ENCODE results near the gene HDAC8.
"Not testable (repeated sequence)": the region's sequence is repeated elsewhere in the genome, so short reads cannot be mapped to it uniquely, and the experiment has no call there.

Gene HDAC8

DNA sequence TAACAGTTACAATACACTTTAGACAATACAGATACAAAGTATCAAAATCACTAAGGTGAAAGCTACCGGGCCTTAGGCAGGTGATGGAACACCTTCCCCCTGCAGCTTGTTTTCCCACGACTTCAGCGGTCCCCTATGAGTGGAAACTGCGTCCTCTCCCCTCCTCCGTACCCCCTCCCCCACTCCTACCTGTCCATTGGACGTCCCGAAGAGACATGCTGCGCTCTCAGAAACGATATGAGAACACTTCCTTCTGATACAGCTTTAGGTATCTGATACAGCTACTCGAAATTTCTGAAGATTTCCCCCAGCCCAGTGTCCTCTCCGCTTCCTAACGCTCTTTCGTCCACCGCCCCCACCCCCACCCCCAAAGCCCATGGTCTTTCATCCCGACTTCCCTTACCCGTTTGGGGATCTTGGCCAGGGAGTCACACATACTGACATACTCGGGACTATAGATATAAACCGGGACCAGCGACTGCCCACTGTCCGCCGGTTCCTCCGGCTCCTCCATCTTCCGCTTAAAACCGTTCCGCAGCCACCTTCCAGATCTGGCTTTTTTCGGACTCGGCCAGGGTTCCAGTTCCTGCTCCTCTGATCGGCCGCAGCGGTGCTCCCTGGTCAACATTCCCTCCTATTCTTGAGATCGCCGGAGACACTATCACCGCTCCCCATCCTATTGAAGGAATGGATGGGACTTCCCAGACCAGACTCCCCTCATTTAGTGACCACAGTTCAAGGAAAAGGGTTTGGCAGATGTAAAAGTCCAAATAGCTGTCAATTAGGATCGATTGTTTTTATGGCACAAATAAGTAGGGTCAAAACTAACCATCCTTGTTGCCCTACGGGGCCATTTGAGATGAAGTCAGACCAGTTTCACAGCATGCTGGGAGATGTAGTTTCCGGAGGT is at the start of gene HDAC8:
TSS of gene HDAC8 (minus strand) at position 596 of the 910 bp plus-strand sequence. CDS start at position 514, 82 bp downstream.
- peak; percentile 80 for DNase-seq

DNA sequence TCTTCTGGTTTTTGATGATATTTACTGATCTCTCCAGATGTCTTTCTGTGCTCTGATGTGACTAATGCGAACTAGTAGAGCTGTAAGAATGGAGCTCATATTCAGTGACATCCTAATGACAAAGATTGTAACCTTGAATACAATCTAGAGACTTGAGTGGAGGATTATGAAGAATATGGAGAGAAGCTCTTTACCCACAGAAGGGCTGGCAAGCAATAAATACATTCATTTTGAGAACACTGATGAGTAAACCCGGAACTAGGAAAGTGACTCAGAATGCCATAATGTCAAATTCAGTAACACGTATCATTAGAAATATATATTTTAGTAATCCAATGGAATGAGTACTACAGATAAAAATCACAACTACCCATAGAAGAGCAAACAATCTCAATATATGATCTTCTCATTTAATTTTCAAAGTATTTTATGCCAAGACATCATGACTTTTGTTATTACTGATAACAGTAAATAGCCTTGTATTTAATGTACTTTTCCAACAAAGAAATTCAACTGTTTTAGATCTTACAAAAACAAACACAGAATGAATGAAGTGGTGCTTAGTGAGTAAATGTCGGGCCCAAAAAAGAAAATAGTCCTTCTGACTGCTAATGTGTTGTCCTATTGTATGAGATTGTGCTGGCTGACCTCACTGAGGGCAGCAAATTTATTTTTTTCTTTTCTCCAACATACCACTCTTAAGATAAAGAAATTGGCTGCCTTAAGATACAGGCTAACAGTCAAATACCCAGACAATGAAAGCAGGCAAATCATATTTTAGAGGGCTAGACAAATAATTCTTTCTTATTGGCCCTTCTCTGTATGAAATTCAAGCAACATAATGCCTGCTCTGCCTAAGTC is 49.2 kb upstream of the HDAC8 start:
- DNase-seq, result no peak

DNA sequence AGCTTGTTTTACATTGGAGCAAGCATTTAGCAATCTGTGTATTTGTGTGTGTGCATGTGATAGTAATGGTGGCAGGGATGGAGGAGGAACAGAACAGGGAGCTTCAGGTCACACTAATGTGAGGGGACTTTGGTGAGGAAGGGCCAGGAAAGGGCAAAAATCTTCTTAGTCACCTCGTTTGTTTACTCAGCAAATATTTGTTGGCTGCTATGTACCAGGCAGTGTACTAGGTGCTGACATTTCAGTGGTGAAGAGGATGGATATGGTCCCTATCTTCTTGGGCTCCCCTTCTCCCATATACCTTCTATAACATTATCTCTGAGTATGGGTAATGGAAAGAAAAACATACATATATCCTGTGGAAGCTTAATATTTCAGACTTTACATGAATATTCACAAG is 48.5 kb upstream of the HDAC8 start:
- no peak for DNase-seq

DNA sequence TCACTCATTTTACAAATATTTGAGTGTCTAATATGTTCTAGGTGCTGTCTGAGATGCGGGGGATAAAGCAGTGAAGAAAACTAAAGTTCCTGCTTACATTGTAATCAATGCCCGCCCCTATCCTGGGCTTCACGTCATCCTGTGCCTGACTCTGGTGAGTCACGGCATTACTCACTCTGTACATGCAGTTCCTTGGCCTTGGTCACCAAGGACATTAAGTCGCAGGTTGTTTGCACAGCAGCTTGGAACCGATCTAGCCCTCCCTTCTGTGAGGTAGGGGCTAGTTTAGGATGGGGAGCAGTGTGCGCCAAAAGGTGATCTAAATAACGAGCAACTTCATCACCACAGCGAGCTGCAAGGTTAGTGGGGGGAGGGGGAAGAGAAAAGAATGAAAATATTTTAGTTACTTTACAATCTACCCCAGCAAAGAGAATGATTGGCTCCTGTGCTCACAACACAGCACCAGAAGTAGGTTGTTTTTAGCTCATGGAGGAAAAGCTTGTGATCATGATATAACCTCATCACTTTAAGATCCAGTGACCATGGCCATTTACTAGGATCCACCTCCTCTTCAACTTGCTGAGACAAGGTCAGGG is 48.0 kb upstream of the HDAC8 start:
- no peak for DNase-seq

DNA sequence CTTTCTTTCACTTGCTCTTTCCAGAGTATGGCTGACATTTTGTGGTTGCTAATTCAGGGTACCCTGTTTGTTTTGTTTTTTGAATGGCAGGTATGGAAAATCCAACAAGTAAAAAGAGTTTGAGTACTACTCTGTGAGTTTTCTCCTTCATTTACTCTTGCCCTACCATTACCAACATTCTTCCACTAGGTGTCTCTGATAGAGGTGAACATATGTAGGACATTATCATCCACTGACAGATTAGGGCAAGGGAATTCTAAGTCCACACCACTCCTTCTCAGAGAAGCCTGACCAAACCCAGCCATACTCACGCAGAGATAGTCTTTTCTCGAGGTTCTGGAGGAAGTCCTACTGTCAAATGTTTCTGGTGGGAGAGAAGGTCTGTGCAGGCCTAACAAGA is 36.7 kb upstream of the HDAC8 start:
- no peak for DNase-seq

DNA sequence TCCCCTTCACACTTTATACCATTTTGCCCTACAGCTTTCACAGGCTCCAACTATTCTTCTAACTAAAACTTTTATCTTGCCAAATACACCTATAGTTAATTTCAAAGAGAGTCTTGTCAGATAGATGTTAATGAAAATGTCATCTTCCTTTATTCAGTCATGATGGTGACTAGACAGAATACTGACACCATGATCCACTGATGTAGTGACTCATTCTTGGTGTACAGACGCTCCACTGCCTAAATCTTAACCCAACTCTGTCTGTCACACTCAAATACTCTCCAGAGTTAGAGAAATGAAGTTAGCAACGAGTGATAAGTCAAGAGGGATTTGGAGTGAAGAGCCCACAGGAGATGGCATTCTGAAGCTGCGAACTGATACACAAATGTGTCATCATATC is 32.1 kb upstream of the HDAC8 start:
- no peak for DNase-seq

DNA sequence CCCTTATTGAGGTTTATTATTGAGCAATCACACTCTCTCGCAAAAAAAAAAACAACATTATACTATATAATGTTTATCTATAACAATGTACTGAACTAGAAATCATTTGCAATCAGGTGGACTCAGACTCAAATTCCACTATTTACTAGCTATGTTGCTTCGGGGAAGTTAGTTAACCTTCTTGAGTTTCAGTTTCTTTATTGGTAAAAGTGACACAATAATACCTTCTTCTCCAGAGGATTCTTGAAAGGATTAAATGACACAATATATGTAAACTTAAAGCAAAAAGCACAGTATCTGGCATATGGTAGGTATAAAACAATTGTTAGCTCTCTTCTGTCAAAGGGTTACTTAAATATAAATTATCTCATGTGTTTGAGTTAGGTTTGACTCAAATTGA is 31.5 kb upstream of the HDAC8 start:
- DNase-seq, result no peak

DNA sequence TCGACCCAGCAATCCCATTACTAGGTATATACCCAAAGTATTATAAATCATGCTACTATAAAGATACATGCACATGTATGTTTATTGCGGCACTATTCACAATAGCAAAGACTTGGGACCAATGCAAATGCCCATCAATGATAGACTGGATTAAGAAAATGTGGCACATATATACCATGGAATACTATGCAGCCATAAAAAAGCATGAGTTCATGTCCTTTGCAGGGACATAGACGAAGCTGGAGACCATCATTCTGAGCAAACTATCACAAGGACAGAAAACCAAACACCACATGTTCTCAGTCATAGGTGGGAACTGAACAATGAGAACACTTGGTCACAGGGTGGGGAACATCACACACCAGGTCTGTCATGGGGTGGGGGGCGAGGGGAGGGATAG is 18.4 kb upstream of the HDAC8 start:
- not testable (repeated sequence) for DNase-seq

DNA sequence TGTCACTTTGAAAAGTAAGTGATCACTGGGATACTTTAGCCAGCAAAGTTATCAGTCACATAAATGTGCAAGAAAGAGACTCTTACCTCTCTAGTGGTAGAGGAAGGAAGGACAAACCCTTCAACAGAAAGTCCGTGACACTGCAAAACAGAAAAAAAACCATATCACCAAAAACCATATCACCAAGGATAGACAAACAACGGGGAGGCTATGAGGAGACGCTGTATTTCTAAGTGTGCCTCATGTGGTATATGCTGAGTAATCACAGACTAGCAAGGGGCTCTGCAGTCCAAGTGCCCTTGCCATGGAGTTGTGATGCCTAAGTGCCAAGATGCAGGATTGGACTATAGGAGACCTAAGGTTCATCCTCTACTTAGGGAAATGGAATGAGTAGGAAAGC is 11.5 kb upstream of the HDAC8 start:
- DNase-seq, result no peak

DNA sequence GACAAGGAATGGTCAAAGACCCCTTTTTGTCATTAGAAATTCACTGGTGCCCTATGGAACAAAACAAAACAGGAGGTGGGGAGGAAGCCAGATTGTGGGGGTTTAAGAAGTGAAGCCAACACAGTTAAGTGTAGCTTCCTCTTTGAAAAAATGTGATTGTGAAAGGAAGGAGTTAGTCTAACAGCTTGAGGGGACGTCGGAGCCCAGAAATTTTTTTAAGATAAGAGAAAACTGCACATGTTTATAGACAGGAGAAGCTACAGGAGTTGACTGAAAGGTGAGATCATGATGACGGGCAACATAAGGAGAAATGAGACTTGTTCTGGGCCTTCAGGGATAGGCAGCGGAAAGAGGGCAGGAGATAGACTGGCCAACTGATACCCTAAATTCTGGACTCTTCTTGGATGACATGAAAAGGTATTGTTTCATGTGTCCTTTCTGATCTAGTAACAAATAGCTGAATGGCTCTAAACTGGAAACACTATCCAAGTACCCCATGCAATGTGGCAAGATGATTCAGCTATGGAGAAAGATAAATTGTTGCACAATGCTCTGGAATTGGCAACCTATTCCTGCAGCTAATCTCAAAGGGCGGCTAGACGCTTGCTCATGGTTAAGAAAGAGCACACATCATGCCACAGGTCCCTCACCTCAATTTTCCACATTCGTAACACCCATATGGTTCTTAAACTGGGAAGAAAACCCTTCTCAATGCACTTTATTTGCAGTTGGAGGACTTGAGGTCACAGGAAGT is 3.7 kb upstream of the HDAC8 start:
- no peak for DNase-seq

DNA sequence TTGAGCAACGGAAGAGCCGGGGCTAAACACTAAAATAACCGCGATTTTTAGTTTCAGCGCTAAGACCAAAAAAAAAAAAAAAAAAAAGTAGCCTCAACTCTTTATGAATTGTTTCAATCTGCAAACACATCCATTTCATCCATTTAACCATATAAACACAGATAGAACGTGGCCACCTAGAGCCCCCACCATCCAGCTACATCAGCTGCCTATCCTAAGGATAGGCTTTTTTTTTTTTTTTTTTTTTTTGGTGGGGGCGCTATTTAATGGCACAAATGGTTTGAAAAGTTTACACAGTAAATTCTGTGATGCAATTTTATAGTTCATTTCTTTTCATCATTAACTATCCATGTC is 492 bp upstream of the HDAC8 start:
- DNase-seq, result no peak

DNA sequence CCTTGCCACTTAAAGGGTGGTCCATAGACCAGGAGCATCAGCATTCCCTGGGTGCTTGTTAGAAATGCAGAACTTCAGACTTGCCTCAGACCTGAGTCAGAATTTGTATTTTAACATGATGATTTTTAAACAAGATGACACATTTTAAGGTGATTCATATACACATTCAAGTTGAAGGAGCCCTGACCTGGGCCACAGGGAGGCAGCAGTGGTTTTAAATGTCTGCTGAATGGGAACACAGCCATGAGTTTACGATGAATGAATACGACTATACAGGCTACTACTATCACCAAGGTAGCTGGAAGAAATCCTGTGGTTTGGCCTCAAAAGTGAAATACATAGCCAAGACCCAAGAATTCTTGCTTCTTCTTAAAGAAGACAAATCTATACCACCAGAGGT is 2.9 kb downstream of the HDAC8 start:
- DNase-seq, result no peak

DNA sequence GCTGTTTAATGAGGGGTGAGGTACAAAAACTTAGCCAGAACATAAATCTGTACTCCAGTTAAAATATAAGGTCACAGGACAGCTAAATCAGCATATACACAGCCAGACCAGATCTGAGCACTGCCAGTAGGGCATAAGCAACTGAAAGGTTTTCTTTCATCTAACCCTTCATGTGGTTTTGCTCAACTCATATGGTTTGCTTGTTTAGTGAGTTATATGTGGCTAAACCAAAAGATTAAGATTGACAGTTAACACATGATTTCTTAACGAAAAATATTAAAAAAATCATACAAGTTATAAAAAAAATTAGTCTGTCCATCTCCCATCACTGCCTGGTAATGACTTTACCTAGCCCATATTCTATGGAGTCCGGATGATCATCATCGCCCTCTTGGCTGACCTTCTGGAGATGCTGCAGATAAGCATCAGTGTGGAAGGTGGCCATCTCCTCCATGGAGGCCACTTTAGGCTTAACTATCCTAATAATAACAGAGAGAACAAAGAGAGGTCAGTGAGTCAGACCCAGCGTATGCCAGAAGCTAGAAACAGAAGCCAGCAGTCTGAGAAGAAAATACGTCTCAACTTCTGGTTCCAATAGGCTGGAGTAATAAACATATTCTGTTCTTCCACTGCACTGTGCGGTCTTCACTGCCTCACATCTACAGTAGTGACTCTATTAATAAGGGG is 4.1 kb downstream of the HDAC8 start:
- DNase-seq, result no peak

DNA sequence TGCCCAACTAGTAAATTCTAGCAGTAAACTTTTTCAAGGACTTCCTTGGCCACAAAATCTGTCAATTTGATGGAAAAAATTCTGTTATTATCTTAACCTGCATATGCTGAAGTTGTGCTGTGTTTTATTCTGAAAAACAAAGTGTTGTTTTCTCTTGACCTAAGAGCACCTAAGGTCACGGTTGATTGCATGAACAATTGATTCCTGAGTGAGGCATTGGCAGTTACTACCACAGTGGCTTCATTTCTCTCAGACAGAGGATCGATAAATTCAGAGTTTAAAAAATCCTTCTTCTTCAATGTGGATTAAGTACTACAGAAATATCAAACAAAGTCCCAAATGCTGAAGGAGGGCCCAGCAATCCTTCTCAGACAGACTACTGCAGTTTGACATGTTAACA is 6.2 kb downstream of the HDAC8 start:
- no peak for DNase-seq

DNA sequence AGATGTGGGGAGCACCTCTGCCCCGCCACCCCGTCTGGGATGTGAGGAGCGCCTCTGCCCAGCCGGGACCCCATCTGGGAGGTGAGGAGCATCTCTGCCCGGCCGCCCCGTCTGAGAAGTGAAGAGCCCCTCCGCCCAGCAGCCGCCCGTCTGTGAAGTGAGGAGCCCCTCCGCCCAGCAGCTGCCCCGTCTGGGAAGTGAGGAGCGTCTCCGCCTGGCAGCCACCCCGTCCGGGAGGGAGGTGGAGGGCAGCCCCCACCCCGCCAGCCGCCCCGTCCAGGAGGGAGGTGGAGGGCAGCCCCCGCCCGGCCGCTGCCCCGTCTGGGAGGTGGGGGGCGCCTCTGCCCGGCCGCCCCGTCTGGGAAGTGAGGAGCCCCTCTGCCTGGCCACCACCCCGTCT is 13.0 kb downstream of the HDAC8 start:
- DNase-seq, result not testable (repeated sequence)

DNA sequence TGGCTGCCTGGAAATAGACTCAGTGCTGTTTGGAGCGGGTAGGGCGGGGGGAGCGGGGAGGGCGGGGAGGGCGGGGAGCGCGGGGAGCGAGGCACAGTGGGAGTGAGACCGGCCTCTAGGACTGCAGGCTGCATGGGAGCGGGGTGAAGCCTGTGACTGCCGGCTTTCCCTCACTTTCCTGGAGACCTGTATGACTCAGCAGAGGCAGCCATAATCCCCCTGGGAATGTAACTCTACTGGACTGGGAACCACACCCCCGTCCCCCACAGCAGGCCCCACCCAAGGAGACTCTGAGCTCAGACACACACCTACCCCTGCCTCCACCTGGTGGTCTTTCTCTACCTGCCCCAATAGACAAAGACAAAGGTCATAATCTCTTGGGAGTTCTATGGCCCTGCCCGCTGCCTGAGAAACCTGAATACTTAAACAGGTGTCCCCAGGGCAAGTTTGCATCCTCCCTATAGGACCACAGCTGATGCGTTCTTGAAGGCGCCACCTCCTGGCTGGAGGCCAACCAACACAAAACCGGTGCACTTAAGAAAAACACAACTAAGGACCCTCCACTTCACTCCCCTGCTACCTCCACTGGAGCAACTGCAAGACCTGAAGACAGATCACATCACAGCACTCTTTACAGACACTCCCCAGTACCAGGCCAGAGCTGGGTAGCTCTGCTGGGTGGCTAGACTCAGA is 18.0 kb downstream of the HDAC8 start:
- no peak for DNase-seq

DNA sequence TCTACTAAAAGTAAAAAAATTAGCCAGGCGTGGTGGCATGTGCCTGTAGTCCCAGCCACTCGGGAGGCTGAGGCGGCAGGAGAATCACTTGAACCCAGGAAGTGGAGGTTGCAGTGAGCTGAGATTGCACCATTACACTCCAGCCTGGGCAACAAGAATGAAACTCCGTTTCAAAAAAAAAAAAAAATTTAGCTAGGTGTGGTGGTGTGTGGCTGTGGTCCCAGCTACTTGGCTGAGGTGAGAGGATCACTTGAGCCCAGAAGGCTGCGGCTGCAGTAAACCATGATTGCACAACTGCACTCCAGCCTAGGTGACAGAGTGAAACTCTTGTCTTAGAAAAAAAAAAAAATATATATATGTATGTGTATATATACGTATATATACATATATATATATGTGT is 20.2 kb downstream of the HDAC8 start:
- not testable (repeated sequence) for DNase-seq

DNA sequence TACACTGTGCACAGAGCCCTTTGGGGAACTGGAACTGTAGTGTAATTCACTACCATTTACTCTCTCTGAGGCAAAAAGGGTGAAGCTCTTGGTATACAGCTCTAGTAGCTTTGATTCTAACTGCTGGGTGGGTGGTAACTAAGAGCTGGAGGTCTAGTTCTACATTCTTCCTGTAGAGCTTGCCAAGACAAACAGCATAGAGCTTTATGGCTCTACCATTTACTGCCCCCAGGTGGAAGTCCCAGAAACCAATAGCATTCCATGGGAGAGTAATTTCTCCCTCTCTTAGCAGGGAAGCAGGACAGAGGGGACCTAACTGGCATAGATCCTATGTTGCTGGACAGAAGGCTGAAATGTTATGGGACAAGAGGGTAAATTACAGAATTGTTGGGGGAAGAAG is 26.7 kb downstream of the HDAC8 start:
- DNase-seq, result no peak

DNA sequence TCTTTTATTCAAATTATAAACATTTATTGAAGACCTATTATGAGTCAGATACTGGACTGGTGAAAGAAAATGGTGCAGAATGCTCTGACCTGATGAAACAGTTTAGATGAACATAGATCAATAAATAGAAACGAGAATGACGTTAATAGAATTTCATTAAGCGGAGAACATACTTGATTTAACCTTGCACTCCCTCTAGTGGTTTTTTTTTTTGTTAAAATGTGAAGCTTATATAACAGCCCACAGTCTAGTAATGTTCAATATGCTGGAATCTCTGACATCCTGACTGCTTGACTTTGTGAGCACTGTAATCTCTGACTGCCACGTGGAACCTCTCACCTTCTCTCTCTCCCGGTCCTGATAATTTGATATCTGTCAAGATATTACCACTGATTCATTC is 32.3 kb downstream of the HDAC8 start:
- peak; percentile 15 for DNase-seq

DNA sequence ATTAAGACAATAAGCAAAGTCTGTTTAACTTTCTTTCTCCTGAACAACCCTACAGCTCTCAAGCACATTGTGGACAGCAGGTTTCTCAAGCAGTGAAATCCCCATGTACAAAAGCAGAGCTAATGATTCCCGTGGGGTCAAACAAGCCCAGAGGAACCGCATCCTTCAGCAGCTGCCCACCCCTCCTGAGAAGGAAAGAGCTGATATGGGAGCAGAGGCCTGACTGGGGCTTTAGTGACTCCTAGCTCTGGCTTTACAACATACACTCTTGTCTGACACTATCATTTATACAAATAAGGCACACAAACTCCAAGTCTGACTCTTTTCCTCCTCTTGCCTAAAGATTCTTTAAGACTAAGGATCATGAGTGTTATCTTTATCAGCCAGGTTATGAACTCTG is 32.8 kb downstream of the HDAC8 start:
- DNase-seq, result no peak

DNA sequence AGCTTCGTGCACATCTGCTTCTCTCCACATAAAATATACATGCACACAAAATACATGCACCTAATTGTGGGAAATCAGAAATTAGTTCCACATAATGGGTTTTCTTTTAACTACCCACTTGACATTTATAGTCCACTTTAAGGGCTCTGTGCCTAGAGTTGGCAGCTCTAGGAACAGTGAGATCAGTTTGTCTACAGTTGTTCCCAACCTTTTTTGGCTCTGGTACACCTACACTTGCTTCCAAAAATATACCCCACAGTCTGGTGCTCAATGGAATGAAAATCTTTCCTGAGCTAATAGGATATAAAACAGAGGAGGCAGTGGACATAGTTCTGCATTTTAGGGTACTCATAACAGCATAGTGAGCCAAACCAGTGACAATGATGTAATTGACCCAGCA is 36.1 kb downstream of the HDAC8 start:
- DNase-seq, result no peak

DNA sequence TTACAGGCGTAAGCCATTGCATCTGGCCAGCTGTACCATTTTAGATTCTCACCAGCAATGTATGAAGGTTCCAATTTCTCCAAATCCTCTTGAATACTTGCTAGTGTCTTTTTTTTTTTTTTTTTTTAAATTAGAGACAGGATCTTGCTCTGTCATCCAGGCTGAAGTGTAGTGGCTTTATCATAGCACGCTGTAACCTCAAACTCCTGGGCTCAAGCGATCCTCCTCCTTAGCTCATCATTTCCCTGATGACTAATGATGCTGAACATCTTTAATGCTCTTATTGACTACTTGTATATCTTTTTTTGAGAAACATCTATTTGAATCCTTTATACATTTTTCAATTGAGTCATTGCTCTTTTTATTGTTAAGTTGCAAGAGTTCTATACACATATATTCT is 40.3 kb downstream of the HDAC8 start:
- no peak for DNase-seq
